ENCODE measurements around the gene ID4. TPM values are rescaled to one million over a fixed set of nuclear protein-coding genes. Genes with fewer than 3 reads are reported as not detected.

Gene ID4
- total and polyA plus RNA-seq, 2 of the 4 experiments (the other 2 are of a cell fraction), result 3.0 to 3.6 TPM

- WGBS, 2 experiments (ENCODE audit: extremely low coverage in 2 of 2, insufficient read length in 1 of 2), result 0% methylated on average over 34 of the region's 63 CpGs; no CpG with 5 or more reads in 1 of the 2 experiments
- in situ Hi-C loops (cut with MboI; ENCODE audit: low sequenced_read_pairs), result no loop called here
- H4K91ac ChIP-seq (ENCODE audit: insufficient read depth, low read depth, low read length), result no peak overlapping the region
- peak overlapping the region; percentile 62 for H3K9ac ChIP-seq (ENCODE audit: low read depth, low read length)
- peak overlapping the region; percentile 92 for H2AFZ ChIP-seq (replicated peaks; ENCODE audit: low read length, poor library complexity)
- H4K20me1 ChIP-seq (ENCODE audit: insufficient read depth, low read length), result peaks cover 10% of the 10 kb centered on the region; the same call in 1 of the 2 replicates
- H3K14ac ChIP-seq (replicated peaks; ENCODE audit: low read depth, low read length), result no peak overlapping the region; the same call in 1 of the 2 replicates
- no peaks in the 10 kb centered on the region for H3K27me3 ChIP-seq (ENCODE audit: control insufficient read depth, insufficient read depth, low read length)
- no peak overlapping the region for H2AK5ac ChIP-seq (ENCODE audit: low read depth, low read length)
- DNase-seq, result peak; percentile 11
- H3K36me3 ChIP-seq (ENCODE audit: control insufficient read depth, insufficient read depth, low read length), result no peaks in the 10 kb centered on the region
- no peak for ATAC-seq (ENCODE audit: low read depth)
- peaks cover 0 to 9% of the 10 kb centered on the region in 2 experiments; a peak in 3 of 4 replicates for H3K79me1 ChIP-seq (ENCODE audit: low read depth in 1 of 2, low read length in 2 of 2)
- H3K4ac ChIP-seq (ENCODE audit: low read depth, low read length), result no peak overlapping the region; the same call in 1 of the 2 replicates
- POLR2A ChIA-PET (ENCODE audit: unreplicated experiment), result no interaction called here
- no peaks in the 10 kb centered on the region for H3K9me3 ChIP-seq (ENCODE audit: control insufficient read depth, insufficient read depth, low read length)
- peak overlapping the region; percentile 39 for H3K27ac ChIP-seq (ENCODE audit: insufficient read depth, low read length)
- 0 out of 2 replicates have a peak, but pooled peaks have one; percentile 33 for TF ChIP-seq POLR2A (IDR thresholded peaks at IDR 0.05; ENCODE audit: low read depth, low read length)
- no peak for TF ChIP-seq BHLHE40 (IDR thresholded peaks at IDR 0.05; ENCODE audit: low read depth, low read length)
- no peak overlapping the region for H4K8ac ChIP-seq (ENCODE audit: low read depth in 2 of 2, low read length in 2 of 2)
- no peak overlapping the region for H2BK120ac ChIP-seq (ENCODE audit: low read depth, low read length)
- no peak overlapping the region for H2BK20ac ChIP-seq (ENCODE audit: low read depth, low read length)
- no peak overlapping the region for H3K56ac ChIP-seq (ENCODE audit: extremely low read depth, insufficient read depth, low read length)
- H3K23ac ChIP-seq (ENCODE audit: low read depth, low read length), result peak overlapping the region; percentile 65
- H3K4me3 ChIP-seq (ENCODE audit: insufficient read depth, low read depth, low read length), result peak overlapping the region; percentile 78
- 0 out of 2 replicates have a peak overlapping the region, but pooled peaks have one; percentile 11 for H3K18ac ChIP-seq (ENCODE audit: low read depth, low read length)
- CTCF ChIA-PET, result interaction anchor here (1.9 kb wide), 1 partner anchor 10 kb away, joined by 5 read pairs; no protein-coding TSS in a partner anchor
- intact Hi-C loops (cut with micrococcal nuclease), result loop anchor here (5.0 kb wide), 1 partner anchor 121 kb away; no protein-coding TSS in a partner anchor
- BruUV-seq (replicated peaks), result no TSS peak
- H3K4me1 ChIP-seq (ENCODE audit: control insufficient read depth, insufficient read depth, low read length), result no peaks in the 10 kb centered on the region
- dilution Hi-C loops (cut with HindIII; ENCODE audit: low sequenced_read_pairs, unreplicated experiment), result no loop called here
- H2BK15ac ChIP-seq (ENCODE audit: low read depth, low read length), result no peak overlapping the region
- H2AK9ac ChIP-seq (replicated peaks; ENCODE audit: low read depth, low read length, poor library complexity), result peak overlapping the region; percentile 59
- H2BK5ac ChIP-seq (ENCODE audit: low read depth, low read length, poor library complexity, severe bottlenecking), result peak overlapping the region; percentile 5
- H3K4me2 ChIP-seq (ENCODE audit: low read depth, low read length), result peak overlapping the region; percentile 91
- H4K5ac ChIP-seq (ENCODE audit: low read depth, low read length), result no peak overlapping the region
- no peaks in the 10 kb centered on the region for H3K9me1 ChIP-seq (ENCODE audit: insufficient read depth, low read length)
Measured at GRCh38 chr6:19838442-19839236, 1.5 kb downstream of the ID4 start.
